Activated CD4-positive, alpha-beta T cell treated with anti-CD3 and anti-CD28 coated beads, Interleukin-2, amount 10 ng/mL, durations not matched to agents 24 days and 14 days (primary cell): ENCODE results near the gene TIMM8A. TPM values are rescaled to one million over a fixed set of nuclear protein-coding genes. Genes with fewer than 3 reads are reported as not detected.
"Not testable (repeated sequence)": the region's sequence is repeated elsewhere in the genome, so short reads cannot be mapped to it uniquely, and the experiment has no call there.

Experiments used
- DNase-seq: peaks from one replicate; pipeline ENCODE4 v3.0.0; 2022
- H3K27ac Mint-ChIP-seq: one replicate; pipeline ENCODE4 v1.8.0; 2022; ENCODE audit warnings: mild to moderate bottlenecking, mixed read lengths
- H3K27me3 Mint-ChIP-seq: one replicate; pipeline ENCODE4 v1.8.0; 2022; ENCODE audit warnings: mixed read lengths
- H3K36me3 Mint-ChIP-seq: one replicate; pipeline ENCODE4 v1.8.0; 2022; ENCODE audit warnings: low read depth, mild to moderate bottlenecking, mixed read lengths
- H3K4me1 Mint-ChIP-seq: one replicate; pipeline ENCODE4 v1.8.0; 2021; ENCODE audit warnings: mixed read lengths
- H3K4me3 Mint-ChIP-seq: one replicate; pipeline ENCODE4 v1.8.0; 2022; ENCODE audit warnings: mild to moderate bottlenecking, moderate library complexity, mixed read lengths
- H3K9me3 Mint-ChIP-seq: one replicate; pipeline ENCODE4 v1.8.0; 2021; ENCODE audit warnings: mixed read lengths
- intact Hi-C: fragments of 100-400 bp; cut with micrococcal nuclease; formaldehyde crosslinking; loops from one replicate; pipeline ENCODE4 v1.15.1; 2023
- total RNA-seq: library from RNA; stranded (reverse); gene quantifications from 2 replicates; pipeline ENCODE4 v1.2.3, GENCODE V29; 2022

The TIMM8A gene
- total RNA-seq, 1 donor from 2014 or later, result 28.3 TPM

- intact Hi-C loops, result no loop called here
- Mint-ChIP-seq H3K4me3 (no peak overlapping the region), H3K9me3 (no peaks in the 10 kb centered on the region), H3K36me3 (no peaks in the 10 kb centered on the region), H3K27ac (no peak overlapping the region), H3K4me1 (no peaks in the 10 kb centered on the region), H3K27me3 (peaks cover 8% of the 10 kb centered on the region)
- no peak for DNase-seq
Measured at GRCh38 chrX:101377547-101377946, 29.0 kb upstream of the TIMM8A start.

GRCh38 chrX:101370888-101371504, 22.5 kb upstream of the TIMM8A start:
- H3K9me3 Mint-ChIP-seq, result no peaks in the 10 kb centered on the region
- no peak overlapping the region for H3K27ac Mint-ChIP-seq
- H3K4me3 Mint-ChIP-seq, result no peak overlapping the region
- peaks cover 7% of the 10 kb centered on the region for H3K27me3 Mint-ChIP-seq
- peaks cover 2% of the 10 kb centered on the region for H3K4me1 Mint-ChIP-seq
- intact Hi-C loops, result no loop called here
- no peaks in the 10 kb centered on the region for H3K36me3 Mint-ChIP-seq
- no peak for DNase-seq

DNA sequence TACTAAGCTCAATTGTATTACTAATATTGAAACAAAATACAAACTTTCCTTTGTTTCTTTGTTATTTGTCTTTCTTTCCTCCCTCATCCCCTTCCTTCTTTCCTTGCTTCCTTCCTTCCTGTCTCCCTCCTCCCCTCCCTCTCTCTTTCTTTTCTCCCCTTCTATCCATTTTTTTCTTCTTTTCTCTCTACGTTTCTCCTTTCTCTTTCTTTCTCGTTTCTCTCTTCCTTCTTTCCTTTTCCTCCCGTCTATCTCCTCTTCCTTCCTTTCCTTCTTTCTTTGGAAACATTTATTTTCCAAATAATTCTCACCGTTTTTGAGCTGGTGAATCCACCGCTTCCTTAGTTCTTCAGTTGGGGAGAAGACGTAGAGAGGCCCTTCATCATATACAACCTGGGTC, 21.1 kb upstream of the TIMM8A start:
- DNase-seq, result no peak
- Mint-ChIP-seq H3K27me3 (peaks cover 7% of the 10 kb centered on the region), H3K36me3 (no peaks in the 10 kb centered on the region), H3K27ac (no peak overlapping the region), H3K4me1 (peaks cover 2% of the 10 kb centered on the region), H3K4me3 (no peak overlapping the region), H3K9me3 (no peaks in the 10 kb centered on the region)
- intact Hi-C loops, result no loop called here

DNA sequence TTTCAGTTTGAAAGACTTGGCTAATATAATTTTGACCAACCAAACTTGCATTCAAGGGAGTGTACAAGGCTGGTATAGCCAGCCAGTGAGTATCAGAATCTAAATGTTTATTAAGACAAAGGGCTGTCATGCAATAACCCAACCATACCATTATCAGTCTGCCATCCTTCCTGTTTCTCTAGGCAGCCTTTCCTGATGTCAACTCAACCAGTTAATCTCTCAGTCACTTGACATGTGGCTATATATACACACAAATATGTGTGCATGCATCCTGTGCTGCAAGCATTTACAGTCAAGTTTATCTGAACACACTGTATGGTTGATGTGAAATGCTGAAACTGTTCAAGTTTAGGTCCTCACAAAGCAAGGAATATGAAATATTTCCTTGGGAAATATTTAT, 20.3 kb upstream of the TIMM8A start:
- Mint-ChIP-seq H3K4me3 (no peak overlapping the region), H3K27me3 (peaks cover 3% of the 10 kb centered on the region), H3K36me3 (no peaks in the 10 kb centered on the region), H3K4me1 (peaks cover 2% of the 10 kb centered on the region), H3K27ac (no peak overlapping the region), H3K9me3 (no peaks in the 10 kb centered on the region)
- intact Hi-C loops, result no loop called here
- DNase-seq, result no peak

- H3K36me3 Mint-ChIP-seq, result no peaks in the 10 kb centered on the region
- H3K27ac Mint-ChIP-seq, result no peak overlapping the region
- H3K27me3 Mint-ChIP-seq, result peaks cover 2% of the 10 kb centered on the region
- no peak for DNase-seq
- no peak overlapping the region for H3K4me3 Mint-ChIP-seq
- intact Hi-C loops, result no loop called here
- no peaks in the 10 kb centered on the region for H3K4me1 Mint-ChIP-seq
- no peaks in the 10 kb centered on the region for H3K9me3 Mint-ChIP-seq
Measured at GRCh38 chrX:101365301-101365795, 16.8 kb upstream of the TIMM8A start.

GRCh38 chrX:101362757-101363156, 14.2 kb upstream of the TIMM8A start:
- Mint-ChIP-seq H3K4me3 (no peak overlapping the region), H3K9me3 (no peaks in the 10 kb centered on the region), H3K27me3 (peaks cover 2% of the 10 kb centered on the region), H3K4me1 (no peaks in the 10 kb centered on the region), H3K27ac (no peak overlapping the region), H3K36me3 (no peaks in the 10 kb centered on the region)
- intact Hi-C loops, result no loop called here
- DNase-seq, result no peak

GRCh38 chrX:101362116-101362515, 13.6 kb upstream of the TIMM8A start:
- Mint-ChIP-seq H3K27me3 (peaks cover 2% of the 10 kb centered on the region), H3K4me1 (no peaks in the 10 kb centered on the region), H3K27ac (no peak overlapping the region), H3K4me3 (no peak overlapping the region), H3K36me3 (no peaks in the 10 kb centered on the region), H3K9me3 (no peaks in the 10 kb centered on the region)
- intact Hi-C loops, result no loop called here
- no peak for DNase-seq

GRCh38 chrX:101360390-101360789, 11.8 kb upstream of the TIMM8A start:
- Mint-ChIP-seq H3K27me3 (peaks cover 3% of the 10 kb centered on the region), H3K36me3 (no peaks in the 10 kb centered on the region), H3K4me1 (no peaks in the 10 kb centered on the region), H3K4me3 (no peak overlapping the region), H3K9me3 (no peaks in the 10 kb centered on the region), H3K27ac (no peak overlapping the region)
- intact Hi-C loops, result no loop called here
- no peak for DNase-seq

DNA sequence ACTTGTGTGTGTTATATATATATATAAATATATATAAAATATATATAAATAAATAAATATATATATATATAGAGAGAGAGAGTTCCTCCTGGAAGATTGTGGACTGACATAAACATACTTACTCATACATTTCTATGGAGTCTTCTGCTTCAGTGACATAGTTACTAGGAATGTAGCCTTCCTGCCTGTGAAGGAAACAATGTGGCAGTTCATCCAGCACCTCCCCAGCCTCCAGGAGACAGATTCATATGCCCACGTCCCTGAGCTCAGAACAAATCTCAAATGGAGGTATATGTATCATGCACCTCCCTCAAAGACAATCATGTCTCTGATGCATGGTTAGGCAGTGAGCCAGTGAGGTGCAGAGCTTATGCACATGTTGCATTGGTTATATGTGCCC, 11.4 kb upstream of the TIMM8A start:
- H3K27ac Mint-ChIP-seq, result no peak overlapping the region
- H3K27me3 Mint-ChIP-seq, result peaks cover 3% of the 10 kb centered on the region
- no peak overlapping the region for H3K4me3 Mint-ChIP-seq
- DNase-seq, result no peak
- no peaks in the 10 kb centered on the region for H3K4me1 Mint-ChIP-seq
- no peaks in the 10 kb centered on the region for H3K9me3 Mint-ChIP-seq
- no peaks in the 10 kb centered on the region for H3K36me3 Mint-ChIP-seq
- intact Hi-C loops, result no loop called here

DNA sequence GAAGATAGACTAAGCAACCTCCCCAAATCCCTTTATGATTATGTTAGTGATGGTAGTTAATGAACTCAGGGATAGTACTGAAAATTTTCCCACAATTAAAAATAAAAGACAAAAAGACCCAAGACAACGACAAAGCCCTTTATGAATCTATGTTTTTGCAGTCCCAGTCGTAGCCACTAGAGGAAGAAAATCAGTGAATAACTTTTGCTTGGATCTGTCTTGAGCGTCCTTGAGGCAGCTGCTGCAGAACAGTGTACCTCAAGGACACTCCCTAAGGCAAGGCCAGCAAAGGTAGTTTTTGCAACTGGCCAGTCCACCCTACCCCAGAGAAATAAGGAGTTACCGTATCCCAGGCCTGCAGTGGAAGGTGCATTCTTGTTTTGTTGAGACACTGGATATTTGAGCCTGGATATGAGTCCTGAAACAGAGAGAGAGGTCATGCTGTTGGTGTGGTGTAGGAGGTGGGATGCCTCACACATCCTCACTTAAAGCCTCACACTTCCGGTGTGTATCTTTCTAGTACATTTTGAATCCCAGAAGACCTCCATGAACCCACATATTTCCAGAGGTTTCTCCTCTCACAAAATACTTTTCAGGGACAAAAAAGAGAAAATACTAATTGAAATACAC, 8.7 kb upstream of the TIMM8A start:
- Mint-ChIP-seq H3K4me1 (no peaks in the 10 kb centered on the region), H3K9me3 (no peaks in the 10 kb centered on the region), H3K4me3 (no peak overlapping the region), H3K36me3 (no peaks in the 10 kb centered on the region), H3K27me3 (peaks cover 1% of the 10 kb centered on the region), H3K27ac (no peak overlapping the region)
- intact Hi-C loops, result no loop called here
- DNase-seq, result no peak

GRCh38 chrX:101349193-101349562, 636 bp upstream of the TIMM8A start:
- H3K27me3 Mint-ChIP-seq, result no peaks in the 10 kb centered on the region
- intact Hi-C loops, result loop anchor here (2.0 to 10.0 kb wide), 4 partner anchors 58 to 532 kb away; partner anchors contain the start of genes CENPI, GLA, HNRNPH2 and TRMT2B

GRCh38 chrX:101347859-101348451, 587 bp downstream of the TIMM8A start:
- DNase-seq, result no peak

More at GRCh38 chrX:101349193-101349562, 636 bp upstream of the TIMM8A start:
- peaks cover 15% of the 10 kb centered on the region for H3K36me3 Mint-ChIP-seq
- peak overlapping the region; percentile 93 for H3K27ac Mint-ChIP-seq
- H3K9me3 Mint-ChIP-seq, result no peaks in the 10 kb centered on the region
- H3K4me3 Mint-ChIP-seq, result peak overlapping the region; percentile 92
- peaks cover 2% of the 10 kb centered on the region for H3K4me1 Mint-ChIP-seq
- DNase-seq, result no peak

GRCh38 chrX:101337776-101338271, 10.7 kb downstream of the TIMM8A start:
- no peak overlapping the region for H3K27ac Mint-ChIP-seq
- H3K36me3 Mint-ChIP-seq, result peaks cover 2% of the 10 kb centered on the region
- intact Hi-C loops, result no loop called here
- peaks cover 18% of the 10 kb centered on the region for H3K4me1 Mint-ChIP-seq
- H3K27me3 Mint-ChIP-seq, result no peaks in the 10 kb centered on the region
- no peak overlapping the region for H3K4me3 Mint-ChIP-seq
- peaks cover 6% of the 10 kb centered on the region for H3K9me3 Mint-ChIP-seq
- DNase-seq, result no peak

More at GRCh38 chrX:101347859-101348451, 587 bp downstream of the TIMM8A start:
- H3K9me3 Mint-ChIP-seq, result no peaks in the 10 kb centered on the region
- peak overlapping the region; percentile 92 for H3K4me3 Mint-ChIP-seq
- peaks cover 17% of the 10 kb centered on the region for H3K36me3 Mint-ChIP-seq
- intact Hi-C loops, result loop anchor here (1.0 to 10.0 kb wide), 5 partner anchors 42 to 531 kb away; partner anchors contain the start of genes CENPI, GLA, HNRNPH2 and TRMT2B
- peaks cover 2% of the 10 kb centered on the region for H3K4me1 Mint-ChIP-seq
- peak overlapping the region; percentile 93 for H3K27ac Mint-ChIP-seq
- H3K27me3 Mint-ChIP-seq, result no peaks in the 10 kb centered on the region

- intact Hi-C loops, H3K27ac Mint-ChIP-seq, H3K27me3 Mint-ChIP-seq, H3K4me3 Mint-ChIP-seq, H3K36me3 Mint-ChIP-seq, H3K9me3 Mint-ChIP-seq, DNase-seq: not testable (repeated sequence)
- peaks cover 25% of the 10 kb centered on the region for H3K4me1 Mint-ChIP-seq
Measured at GRCh38 chrX:101334310-101334709, 14.2 kb downstream of the TIMM8A start.
